HepG2 (cell line): ENCODE measurements around the gene PCDHGA5.
"Not testable (repeated sequence)": the region's sequence is repeated elsewhere in the genome, so short reads cannot be mapped to it uniquely, and the experiment has no call there.

Experiments
- BRCA1 ChIP-seq: sonication (generic); formaldehyde crosslinking; IDR thresholded peaks from 2 replicates; pipeline ENCODE4 v1.4.0; 2020; ENCODE audit warnings: missing genetic modification reagents
- CTCF ChIP-seq: sonication (generic); formaldehyde crosslinking; IDR thresholded peaks from 2 replicates; pipeline ENCODE4 v1.5.0; 2020; ENCODE audit warnings: mild to moderate bottlenecking, missing genetic modification reagents, moderate library complexity
- PHB2 ChIP-seq: fragments of 450-650 bp; IDR thresholded peaks from 2 replicates; pipeline ENCODE4 v1.6.1; 2018; ENCODE audit not compliant: partially characterized antibody
- SMARCE1 ChIP-seq: fragments of 450-650 bp; IDR thresholded peaks from 2 replicates; pipeline ENCODE4 v1.6.1; 2017; ENCODE audit warnings: borderline replicate concordance
- SUZ12 ChIP-seq: fragments of 150-350 bp; IDR thresholded peaks from 2 replicates; pipeline ENCODE4 v1.6.1; 2014; ENCODE audit warnings: low read depth, low read length
- ZBTB1 ChIP-seq: sonication (generic); formaldehyde crosslinking; IDR thresholded peaks from 2 replicates; pipeline ENCODE4 v1.4.0; 2020; ENCODE audit warnings: missing genetic modification reagents, borderline replicate concordance
- ZNF205 ChIP-seq: IDR thresholded peaks from 2 replicates; pipeline ENCODE4 v1.6.1; 2018; ENCODE audit warnings: missing biosample characterization, missing genetic modification reagents
- ZNF274 ChIP-seq: sonication (generic); formaldehyde crosslinking; IDR thresholded peaks from 2 replicates; pipeline ENCODE4 v1.5.1; 2020; ENCODE audit warnings: mild to moderate bottlenecking, missing genetic modification reagents

GRCh38 chr5:141316963-141317362, 47.0 kb upstream of the PCDHGA5 start:
- TF ChIP-seq SUZ12; CTCF (CRISPR knock-in tag); ZBTB1 (CRISPR knock-in tag); ZNF205 (CRISPR knock-in tag); BRCA1 (CRISPR knock-in tag); ZNF274 (CRISPR knock-in tag); PHB2; SMARCE1: not testable (repeated sequence)
